PC-3 (cell line): Measurements from ENCODE around the gene TAF9B. TPM values are rescaled to one million over a fixed set of nuclear protein-coding genes. Genes with fewer than 3 reads are reported as not detected.
"Not testable (repeated sequence)": the region's sequence is repeated elsewhere in the genome, so short reads cannot be mapped to it uniquely, and the experiment has no call there.

Experiments
- ATAC-seq: fragments of 200-7000 bp; cut with Tn5 transposase; 2 replicates; pipeline ENCODE4 v1.9.1; 2020; ENCODE audit warnings: mild to moderate bottlenecking, moderate library complexity
- BruUV-seq: library from RNA; stranded (reverse); fragments of 400-500 nt; replicated peaks from 2 replicates; lab custom pipeline; 2021; lab: Mats Ljungman, UMichigan
- CTCF ChIA-PET: fragments of 300-600 bp; sonication (Branson Sonifier 250); formaldehyde crosslinking; loops from one replicate; lab custom pipeline; 2022; ENCODE audit warnings: antibody characterized with exemption; lab: Charles Lee
- POLR2A ChIA-PET: fragments of 300-600 bp; sonication (Branson Sonifier 250); formaldehyde crosslinking; loops from one replicate; lab custom pipeline; 2022; ENCODE audit warnings: antibody characterized with exemption; ENCODE audit not compliant: unreplicated experiment; lab: Charles Lee
- DNase-seq: peaks from one replicate; pipeline ENCODE4 v3.0.0-alpha.2; 2015
- H2AFZ ChIP-seq: fragments of 300-600 bp; sonication (generic); 2 replicates; pipeline ENCODE4 v1.6.0; 2016; ENCODE audit warnings: antibody characterized with exemption, low read length
- H3F3A ChIP-seq: fragments of 300-600 bp; sonication (generic); one replicate; pipeline ENCODE4 v1.6.0; 2017; ENCODE audit warnings: antibody characterized with exemption, low read length, control low read depth, mild to moderate bottlenecking; ENCODE audit not compliant: unreplicated experiment
- H3K27ac ChIP-seq: fragments of 300-600 bp; sonication (generic); 2 replicates; pipeline ENCODE4 v1.5.1; 2016; ENCODE audit warnings: mild to moderate bottlenecking, low read length
- H3K27me3 ChIP-seq: fragments of 300-600 bp; sonication (generic); 2 replicates; pipeline ENCODE4 v1.6.1; 2016; ENCODE audit warnings: low read length, mixed read lengths
- H3K36me3 ChIP-seq: fragments of 300-600 bp; sonication (generic); 2 replicates; pipeline ENCODE4 v1.6.1; 2016; ENCODE audit warnings: low read depth, mixed run types, low read length, mixed read lengths
- H3K4me1 ChIP-seq: fragments of 300-600 bp; sonication (generic); 2 replicates; pipeline ENCODE4 v1.5.1; 2016; ENCODE audit warnings: low read length; ENCODE audit not compliant: insufficient read depth
- H3K4me2 ChIP-seq: fragments of 300-600 bp; sonication (generic); 2 replicates; pipeline ENCODE4 v1.6.0; 2016; ENCODE audit warnings: low read length
- H3K4me3 ChIP-seq: fragments of 300-600 bp; sonication (generic); 2 replicates; pipeline ENCODE4 v1.5.1; 2016; ENCODE audit warnings: mild to moderate bottlenecking, low read length, mixed read lengths
- H3K79me2 ChIP-seq: fragments of 300-600 bp; sonication (generic); 2 replicates; pipeline ENCODE4 v1.6.1; 2017; ENCODE audit warnings: low read length, mixed read lengths
- H3K9ac ChIP-seq: fragments of 300-600 bp; sonication (generic); 2 replicates; pipeline ENCODE4 v1.6.0; 2016; ENCODE audit warnings: mild to moderate bottlenecking, low read length
- H3K9me2 ChIP-seq: fragments of 300-600 bp; sonication (generic); replicated peaks from 2 replicates; pipeline ENCODE4 v1.6.1; 2016; ENCODE audit warnings: mixed run types, low read length, mixed read lengths
- H3K9me3 ChIP-seq: fragments of 300-600 bp; sonication (generic); 2 replicates; pipeline ENCODE4 v1.6.1; 2016; ENCODE audit warnings: low read length, mixed read lengths
- H4K20me1 ChIP-seq: fragments of 300-600 bp; sonication (generic); 2 replicates; pipeline ENCODE4 v1.6.1; 2016; ENCODE audit warnings: low read length, mixed read lengths
- CTCF ChIP-seq: fragments of 300-600 bp; sonication (generic); conservative IDR thresholded peaks from 2 replicates; pipeline ENCODE4 v1.5.1; 2017; ENCODE audit warnings: antibody characterized with exemption, low read depth, mild to moderate bottlenecking, low read length
- EZH2 ChIP-seq: fragments of 300-600 bp; sonication (generic); IDR thresholded peaks from one replicate; pipeline ENCODE4 v1.6.1; 2017; ENCODE audit warnings: antibody characterized with exemption, mild to moderate bottlenecking, low read length; ENCODE audit not compliant: unreplicated experiment
- intact Hi-C: fragments of 100-400 bp; cut with micrococcal nuclease; formaldehyde crosslinking; loops from 2 replicates; pipeline ENCODE4 v1.9.0; 2023
- total RNA-seq: library from RNA; depleted of rRNA; stranded (reverse); fragments of >200 nt; gene quantifications from 2 replicates; pipeline ENCODE4 v1.2.3, GENCODE V29; 2014; rRNA removed

TAF9B gene
- total RNA-seq, 1 experiment from 2014 or later, result 26.1 TPM

- Histone ChIP-seq H3F3A (no peaks in the 10 kb centered on the region), H3K9ac (no peak overlapping the region), H3K36me3 (no peaks in the 10 kb centered on the region), H3K4me1 (peaks cover 4% of the 10 kb centered on the region; the same call in 1 of the 2 replicates), H3K27ac (no peak overlapping the region), H3K9me2 (no peaks in the 10 kb centered on the region), H3K79me2 (no peaks in the 10 kb centered on the region), H3K4me3 (no peak overlapping the region), H3K9me3 (no peaks in the 10 kb centered on the region), H4K20me1 (no peaks in the 10 kb centered on the region), H2AFZ (peak overlapping the region; percentile 25; the same call in 1 of the 2 replicates), H3K4me2 (no peak overlapping the region), H3K27me3 (no peaks in the 10 kb centered on the region)
- BruUV-seq, result no TSS peak
- intact Hi-C loops, result loop anchor here (5.0 kb wide), 1 partner anchor 60 kb away; no protein-coding TSS in a partner anchor
- ATAC-seq (peak; percentile 85), DNase-seq (peak; percentile 57)
- POLR2A ChIA-PET, result no interaction called here
- CTCF ChIA-PET, result interaction anchor here (0.8 kb wide), 1 partner anchor 62 kb away, joined by 5 read pairs; no protein-coding TSS in a partner anchor
- peak; percentile 55 for TF ChIP-seq CTCF
- TF ChIP-seq EZH2, result no peak
Observed at GRCh38 chrX:78092296-78092695, 47.2 kb downstream of the TAF9B start.

GRCh38 chrX:78081413-78081812 is 58.0 kb downstream of the TAF9B start:
- POLR2A ChIA-PET, result not testable (repeated sequence)

More at GRCh38 chrX:78081413-78081812, 58.0 kb downstream of the TAF9B start:
- H4K20me1 ChIP-seq, H3K27ac ChIP-seq, H3K79me2 ChIP-seq, H3K9me3 ChIP-seq, H3K27me3 ChIP-seq, H3K9me2 ChIP-seq, H3K4me2 ChIP-seq, H3K4me1 ChIP-seq, H3K36me3 ChIP-seq, DNase-seq, H3F3A ChIP-seq, H3K9ac ChIP-seq, BruUV-seq, ATAC-seq, intact Hi-C loops, H3K4me3 ChIP-seq, CTCF ChIA-PET, H2AFZ ChIP-seq: not testable (repeated sequence)

Other genes with a start within 250 kb of the TAF9B start
- gene MAGT1, start 244.2 kb downstream of the TAF9B start, total RNA-seq, result 106 and 119 TPM in 2 replicates
- gene COX7B, start 240.2 kb downstream of the TAF9B start, total RNA-seq, result 566 and 852 TPM in 2 replicates
- 3.4 and 4.3 TPM in 2 replicates for gene ATP7A, start 229.0 kb downstream of the TAF9B start, total RNA-seq
- gene PGAM4, start 170.0 kb downstream of the TAF9B start, total RNA-seq, result not detected in 2 replicates
- 663 and 668 TPM in 2 replicates for gene PGK1, start 35.4 kb downstream of the TAF9B start, total RNA-seq
- not detected in 2 replicates for gene CYSLTR1, start 188.0 kb upstream of the TAF9B start, total RNA-seq